ENCODE measurements around the gene CAPG.
"Not testable (repeated sequence)": the region's sequence is repeated elsewhere in the genome, so short reads cannot be mapped to it uniquely, and the experiment has no call there.

CAPG gene

DNA sequence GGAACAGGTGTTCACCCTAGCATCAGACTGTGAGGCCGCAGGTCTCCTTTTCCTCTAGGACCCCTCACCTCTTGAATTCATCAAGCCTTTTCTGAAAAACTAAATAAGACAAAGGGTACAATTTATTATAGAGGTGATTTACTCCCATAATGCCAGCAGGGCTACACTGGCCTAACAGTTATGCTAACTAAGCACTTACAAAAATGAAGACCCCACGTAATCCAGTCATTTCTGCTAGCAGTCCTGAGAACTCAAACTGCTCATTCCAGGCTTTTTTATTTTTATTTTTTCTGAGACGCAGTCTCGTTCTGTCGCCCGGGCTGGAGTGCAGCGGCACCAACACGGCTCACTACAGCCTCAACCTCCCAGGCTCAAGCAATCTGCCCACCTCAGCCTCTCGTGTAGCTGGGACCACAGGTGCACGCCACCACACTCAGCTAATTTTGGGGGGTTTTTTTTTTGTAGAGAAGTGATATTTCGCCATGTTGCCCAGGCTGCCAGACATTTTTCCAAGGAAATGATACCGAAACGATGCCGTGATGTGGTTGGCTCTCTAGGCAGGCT lies 14.2 kb downstream of the CAPG start:
- no peak for DNase-seq

DNA sequence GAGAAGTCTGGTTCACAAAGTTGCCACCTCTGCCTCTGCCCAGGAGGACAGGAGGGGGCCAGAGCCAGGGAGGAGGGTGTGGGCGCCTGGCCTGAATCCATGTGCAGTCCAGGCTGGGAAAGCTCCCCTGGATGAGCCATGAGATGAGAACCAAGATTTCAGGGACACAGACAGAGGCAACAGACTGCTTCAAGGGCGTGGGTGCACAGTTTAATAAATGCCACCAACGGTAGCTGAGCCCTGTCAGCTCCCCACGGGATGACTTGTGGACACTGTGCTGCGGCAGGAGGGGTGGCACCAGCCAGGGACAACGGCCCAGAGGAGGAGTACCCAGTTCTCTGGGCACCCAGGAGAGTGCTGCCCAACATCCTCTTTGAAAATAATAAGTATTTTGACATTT lies 15.2 kb downstream of the CAPG start:
- no peak for DNase-seq

DNA sequence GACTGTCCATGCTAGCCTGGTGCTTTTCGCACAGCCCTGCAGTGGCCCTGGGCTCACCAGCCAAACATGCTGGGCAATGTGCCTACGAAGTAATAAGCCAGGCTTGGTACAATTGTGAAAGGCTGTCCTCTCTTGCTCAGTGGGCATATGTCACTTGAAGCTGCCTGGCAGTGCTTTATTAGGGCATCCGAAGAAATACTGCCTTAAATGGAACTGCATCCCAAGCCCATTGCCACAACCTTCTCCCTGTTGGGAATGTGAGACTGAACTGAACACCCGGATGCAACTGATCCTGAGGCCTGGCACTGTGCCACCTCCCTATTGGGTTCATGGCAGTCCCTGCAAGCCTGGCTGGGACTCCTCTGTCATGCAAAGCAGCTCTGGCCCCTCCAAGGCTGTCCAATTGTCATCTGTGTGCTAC lies 15.9 kb downstream of the CAPG start:
- DNase-seq, result no peak

DNA sequence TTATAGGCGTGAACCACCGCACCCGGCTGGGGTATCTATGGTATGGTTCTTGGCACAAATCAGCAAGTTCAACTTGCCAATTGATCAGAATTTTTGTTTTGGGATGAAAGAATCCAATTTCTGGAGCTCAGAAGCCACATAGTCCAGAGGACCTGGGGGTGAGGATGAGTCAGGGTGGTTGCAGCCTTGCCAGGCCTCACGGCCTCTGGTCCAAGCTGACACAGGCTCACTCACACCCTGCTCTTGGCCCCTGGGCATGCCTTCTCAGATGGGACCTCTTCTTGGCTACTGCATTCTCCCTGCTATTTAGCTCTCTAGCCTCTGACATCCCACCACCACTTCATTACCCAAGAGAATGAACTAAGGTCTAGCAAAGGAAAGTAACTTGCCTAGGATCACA lies 16.3 kb downstream of the CAPG start:
- no peak for DNase-seq

DNA sequence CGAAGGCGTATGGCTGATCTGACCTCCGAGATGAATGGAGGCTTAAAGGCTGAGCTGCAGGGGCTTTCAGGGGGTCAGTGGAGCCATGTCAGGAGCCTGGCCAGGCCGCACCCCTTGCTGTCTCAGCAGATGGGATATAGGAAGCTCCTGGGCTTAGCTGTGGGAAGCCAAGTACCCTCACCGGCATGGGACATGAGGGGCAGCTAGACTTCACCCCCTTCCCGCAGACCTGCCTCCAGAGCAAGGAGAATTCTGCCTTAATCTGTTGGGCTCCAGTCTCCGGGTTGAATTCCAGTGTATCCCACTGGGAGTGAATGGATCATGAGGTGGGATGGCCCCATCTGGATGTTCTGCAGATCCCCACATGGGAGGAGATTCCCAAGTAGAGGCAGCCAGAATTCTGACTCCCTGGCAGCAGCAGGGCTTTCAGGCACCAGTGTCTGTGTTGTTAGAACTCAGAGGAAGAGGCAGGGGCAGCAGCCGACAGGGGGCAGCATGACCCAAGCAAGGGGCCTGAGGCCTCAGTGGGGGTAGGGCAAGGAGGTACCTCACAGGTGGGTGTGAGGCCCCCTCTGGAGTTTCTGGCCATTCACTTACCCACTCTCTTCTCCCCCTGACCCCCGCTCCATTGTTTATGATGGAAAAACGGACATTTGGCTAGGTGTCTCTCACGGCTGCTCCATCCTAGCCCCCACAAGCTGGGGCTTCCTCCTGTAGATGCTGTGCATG lies 19.1 kb downstream of the CAPG start:
- peak; percentile 37 for DNase-seq

DNA sequence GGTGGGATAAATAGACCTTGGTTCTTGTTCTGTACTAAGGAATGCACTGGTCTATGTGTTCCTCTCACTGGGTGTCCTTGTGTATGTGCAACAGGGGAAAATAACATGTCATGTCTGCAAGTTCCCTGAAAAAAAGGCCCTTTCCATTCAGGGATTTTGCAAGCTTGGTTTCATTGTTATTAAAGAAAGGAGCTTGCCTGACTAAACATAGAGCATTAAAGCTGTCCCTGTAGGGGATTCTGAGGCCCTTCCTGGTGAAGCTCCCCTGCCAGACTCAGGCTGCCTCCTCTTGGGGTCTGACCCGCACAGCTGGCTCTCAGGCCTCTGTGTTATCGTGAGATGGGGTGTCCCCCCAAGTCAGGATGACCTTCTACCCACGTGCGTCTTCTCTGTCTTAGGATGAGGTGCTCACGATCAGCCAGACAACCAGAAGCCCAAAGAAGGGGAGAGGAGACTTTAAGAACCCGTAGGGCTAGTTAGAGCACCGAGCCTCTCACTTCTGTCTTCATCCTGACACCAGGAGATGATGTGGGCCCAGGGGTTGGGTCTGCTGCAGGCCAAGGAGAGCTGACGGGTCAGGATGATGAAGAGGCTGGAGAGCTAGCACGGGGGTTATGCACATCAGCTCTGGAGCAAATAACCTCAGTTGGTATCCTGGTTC lies 21.2 kb downstream of the CAPG start:
- DNase-seq, result no peak

DNA sequence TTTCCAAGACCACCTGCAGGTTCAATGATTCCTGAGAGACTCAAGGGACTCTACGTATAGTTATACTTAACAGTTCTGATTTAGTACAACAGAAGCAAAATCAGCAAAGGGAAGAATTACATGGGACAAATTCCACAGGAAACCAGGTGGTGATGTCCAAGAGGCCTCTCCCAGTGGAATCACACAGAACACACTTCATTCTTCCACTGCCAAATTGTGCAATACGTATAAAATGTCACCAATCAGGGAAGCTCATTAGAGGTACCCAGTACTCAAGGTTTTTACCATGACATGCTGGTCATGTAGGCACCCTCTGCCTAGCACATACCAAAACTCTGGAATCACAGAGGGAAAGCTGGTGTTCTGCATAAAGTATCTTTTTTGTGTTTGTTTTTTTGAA lies 22.4 kb downstream of the CAPG start:
- no peak for DNase-seq

DNA sequence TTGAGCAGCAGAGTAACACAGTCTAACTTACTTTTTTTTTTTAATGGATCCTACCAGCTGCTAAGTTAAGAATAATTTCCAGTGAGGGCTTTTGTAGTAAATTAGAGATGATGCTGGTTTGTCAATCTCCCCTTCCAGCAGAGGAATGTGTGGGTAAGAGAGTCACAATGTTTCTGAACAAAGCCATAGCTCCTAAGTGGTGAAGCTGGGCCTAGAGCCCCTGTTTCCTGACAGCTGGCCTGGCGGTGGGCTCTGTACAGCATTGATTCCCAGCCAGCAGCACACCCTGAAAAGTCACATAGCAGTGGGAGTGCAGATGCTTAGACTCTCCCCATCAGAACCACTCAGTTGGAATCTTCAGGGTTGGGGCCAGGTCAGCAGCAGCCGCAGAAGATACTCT lies 24.4 kb downstream of the CAPG start:
- no peak for DNase-seq

DNA sequence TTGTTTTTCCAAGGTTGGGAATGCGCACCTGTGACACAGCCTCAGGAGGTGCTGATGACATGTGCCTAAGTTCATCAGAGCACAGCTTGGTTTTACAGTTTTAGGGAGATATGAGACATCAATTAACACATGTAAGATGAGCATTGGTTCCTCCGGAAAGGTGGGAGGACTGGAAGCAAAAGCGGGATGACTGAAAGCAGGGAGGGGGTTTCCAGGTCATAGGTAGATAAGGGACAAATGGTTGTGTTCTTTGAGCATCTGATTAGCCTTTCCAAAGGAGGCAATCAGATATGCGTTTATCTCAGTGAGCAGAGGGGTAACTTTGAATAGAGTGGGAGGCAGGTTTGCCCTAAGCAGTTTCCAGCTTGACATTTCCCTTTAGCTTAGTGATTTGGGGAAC lies 26.3 kb downstream of the CAPG start:
- DNase-seq, result no peak

DNA sequence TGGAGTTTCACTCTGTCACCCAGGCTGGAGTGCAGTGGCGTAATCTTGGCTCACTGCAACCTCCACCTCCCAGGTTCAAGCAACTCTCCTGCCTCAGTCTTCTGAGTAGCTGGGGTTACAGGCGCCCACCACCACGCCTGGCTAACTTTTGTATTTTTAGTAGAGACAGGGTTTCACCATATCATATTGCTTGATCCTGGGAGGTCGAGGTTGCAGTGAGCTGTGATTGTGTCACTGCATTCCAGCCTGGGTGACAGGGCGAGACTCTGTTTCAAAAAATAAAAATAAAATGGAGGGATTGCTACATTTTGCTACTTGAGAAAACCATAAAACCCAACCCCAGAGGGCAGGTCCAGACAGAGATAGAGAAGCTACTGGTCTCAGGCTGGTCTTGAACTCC lies 27.0 kb downstream of the CAPG start:
- peak; percentile 23 for DNase-seq

DNA sequence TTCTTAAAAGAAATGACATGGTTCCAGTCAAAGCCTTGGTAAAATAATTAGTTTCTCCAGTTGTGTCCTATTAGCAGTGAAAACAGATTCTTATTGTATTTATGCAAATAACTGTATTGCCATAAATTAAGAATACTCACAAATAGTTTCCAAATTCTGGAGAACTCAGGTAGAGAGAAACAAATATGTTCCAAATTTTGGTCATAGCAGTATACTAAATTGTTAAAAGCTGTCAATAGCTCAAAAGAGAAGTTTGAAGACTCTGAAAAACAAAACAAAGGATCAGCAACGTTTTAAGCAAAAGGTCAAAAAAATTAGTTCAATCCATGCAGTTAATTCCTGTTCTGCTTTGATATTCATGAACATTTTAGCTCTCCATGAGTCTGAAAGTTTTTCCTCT lies 30.1 kb downstream of the CAPG start:
- no peak for DNase-seq

DNA sequence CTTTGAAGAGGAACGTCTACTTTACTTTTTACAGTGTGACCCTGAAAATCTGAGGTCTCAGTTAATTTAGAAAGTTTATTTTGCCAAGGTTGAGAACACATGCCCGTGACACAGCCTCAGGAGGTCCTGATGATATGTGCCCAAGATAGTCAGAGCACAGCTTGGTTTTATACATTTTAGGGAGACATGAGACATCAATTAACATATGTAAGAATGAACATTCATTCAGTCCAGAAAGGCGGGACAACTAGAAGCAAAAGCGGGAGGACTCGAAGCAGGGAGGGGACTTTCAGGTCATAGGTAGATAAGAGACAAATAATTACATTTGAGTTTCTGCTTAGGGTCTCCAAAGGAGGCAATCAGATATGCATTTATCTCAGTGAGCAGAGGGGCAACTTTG lies 31.9 kb downstream of the CAPG start:
- no peak for DNase-seq

DNA sequence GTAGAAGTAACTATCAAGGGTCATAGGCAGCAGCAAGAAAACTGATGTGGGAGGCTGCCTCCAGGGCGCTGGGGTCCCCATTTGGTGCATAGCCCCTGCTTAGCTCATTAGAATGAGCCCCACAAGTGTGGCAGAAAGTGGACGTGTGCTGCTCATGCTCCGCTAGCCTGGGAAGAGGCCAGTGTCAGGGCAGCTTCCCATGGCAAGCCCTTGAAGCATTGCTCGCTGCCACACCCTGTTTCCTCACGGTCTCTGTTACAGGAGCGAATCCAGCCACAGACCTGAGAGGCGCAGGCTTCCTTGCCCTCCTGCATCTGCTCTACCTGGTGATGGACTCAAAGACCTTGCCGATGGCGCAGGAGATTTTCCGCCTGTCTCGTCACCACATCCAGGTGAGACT lies 33.1 kb downstream of the CAPG start:
- DNase-seq, result no peak

DNA sequence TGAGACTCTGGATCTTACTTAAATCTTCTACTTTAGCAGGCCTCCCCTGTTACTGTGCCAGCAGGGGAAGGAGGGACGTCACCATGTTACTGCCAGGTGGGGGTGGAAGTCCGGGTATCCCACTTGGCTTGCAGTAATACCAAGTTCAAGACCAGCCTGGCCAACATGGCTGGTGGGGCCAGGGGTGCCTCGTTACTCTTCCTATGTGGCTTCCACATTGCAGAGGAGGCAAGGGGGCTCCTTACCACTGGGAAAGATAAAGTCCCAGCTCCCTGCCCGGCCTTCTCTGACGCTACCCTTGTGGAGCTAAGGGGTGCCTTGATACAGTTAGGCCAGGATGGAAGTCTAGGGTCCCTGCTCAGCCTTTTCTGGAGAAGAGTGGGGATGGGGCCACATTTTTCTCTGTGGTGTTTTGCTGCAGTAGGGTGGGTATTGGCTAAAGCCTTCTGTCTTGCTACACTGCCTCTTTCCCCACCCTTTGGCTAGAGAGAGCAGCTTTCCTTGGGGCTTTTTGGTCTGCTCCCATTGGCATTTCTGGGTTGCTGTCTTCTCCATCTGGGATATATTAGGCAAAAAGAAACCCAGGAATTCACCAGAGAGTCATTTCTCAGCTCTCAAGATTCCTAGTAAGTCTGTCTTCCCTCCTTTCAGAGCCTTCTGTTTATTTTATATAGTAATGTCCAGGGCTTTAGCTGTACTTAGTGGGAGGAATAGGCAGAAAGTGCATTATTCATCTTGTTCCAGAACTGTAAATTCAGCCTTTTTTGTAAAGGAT lies 33.7 kb downstream of the CAPG start:
- DNase-seq, result peak; percentile 36

DNA sequence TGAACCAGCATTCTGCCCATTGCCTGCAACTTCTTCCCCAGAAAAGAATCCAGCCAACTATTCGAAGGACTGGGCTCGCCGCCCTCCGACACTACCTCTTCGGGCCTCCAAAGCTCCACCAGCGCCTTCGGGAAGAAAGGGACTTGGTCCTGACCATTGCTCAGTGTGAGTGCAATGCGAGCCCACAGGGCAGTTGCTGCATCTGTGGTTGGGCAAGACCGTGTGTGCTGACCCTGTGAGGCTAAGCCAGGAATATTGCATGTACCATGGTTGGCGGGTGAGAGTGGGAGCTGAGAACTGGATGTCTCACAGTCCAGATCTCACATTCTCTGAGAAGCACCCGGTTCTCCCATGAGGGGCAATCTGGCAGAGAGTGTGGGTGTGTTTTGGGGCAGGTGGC lies 39.1 kb downstream of the CAPG start:
- DNase-seq, result no peak

DNA sequence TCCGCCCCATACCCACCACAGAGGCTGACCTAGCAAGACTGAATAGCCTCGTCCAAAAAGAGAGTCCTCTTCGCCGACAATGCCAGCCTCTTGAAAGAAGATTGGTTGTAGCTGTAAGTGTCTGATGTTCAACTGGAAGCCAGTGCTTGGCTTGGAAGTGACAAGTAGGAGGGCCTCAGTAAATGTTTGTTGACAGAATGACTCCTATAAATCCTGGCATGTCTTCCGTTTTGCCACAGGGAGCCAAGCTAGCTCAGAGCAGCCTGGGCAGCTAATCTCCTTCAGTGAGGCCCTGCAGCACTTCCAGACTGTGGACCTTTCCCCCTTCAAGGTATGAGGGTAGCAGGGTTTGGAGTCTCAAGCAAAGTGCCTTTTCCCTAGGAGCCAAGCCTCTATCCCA lies 40.7 kb downstream of the CAPG start:
- no peak for DNase-seq

DNA sequence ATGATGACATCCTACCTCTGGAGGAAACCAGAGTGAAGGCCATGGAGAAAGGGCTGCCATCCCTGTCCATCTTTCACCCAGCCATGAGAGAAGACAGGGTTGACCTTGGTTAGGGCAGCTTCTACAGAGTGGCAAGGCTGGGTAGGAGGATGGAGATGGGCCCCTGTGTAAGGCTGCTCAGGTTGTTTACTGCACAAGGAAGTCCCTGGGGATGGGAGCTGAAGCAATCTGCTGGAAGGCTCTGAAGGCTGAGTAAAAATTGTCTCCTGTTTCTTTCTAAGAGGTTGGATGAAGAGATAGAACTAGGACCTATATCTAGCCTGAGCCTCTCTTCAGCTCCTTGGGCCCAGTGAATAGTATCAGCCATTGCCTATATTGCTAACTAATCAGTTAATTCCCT lies 41.2 kb downstream of the CAPG start:
- DNase-seq, result no peak

DNA sequence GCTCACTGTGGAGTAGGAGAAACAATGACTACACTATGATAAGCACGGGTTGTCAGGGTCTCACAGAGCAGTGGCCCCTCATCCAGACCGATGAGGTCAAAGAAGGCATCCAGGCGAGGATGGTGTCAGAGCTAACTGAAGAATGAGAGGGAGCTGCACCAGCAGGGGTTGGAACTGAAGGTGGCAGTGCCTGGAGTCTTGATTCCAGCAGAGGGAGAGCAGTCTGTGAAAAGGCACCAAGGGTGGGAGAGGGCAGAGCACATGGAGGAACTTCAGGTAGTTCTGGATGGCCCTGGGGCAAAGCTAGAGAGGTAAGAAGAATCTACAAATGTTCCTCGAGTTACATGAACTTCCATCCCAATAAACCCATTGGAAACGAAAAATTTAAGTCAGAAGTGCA lies 43.0 kb downstream of the CAPG start:
- no peak for DNase-seq

DNA sequence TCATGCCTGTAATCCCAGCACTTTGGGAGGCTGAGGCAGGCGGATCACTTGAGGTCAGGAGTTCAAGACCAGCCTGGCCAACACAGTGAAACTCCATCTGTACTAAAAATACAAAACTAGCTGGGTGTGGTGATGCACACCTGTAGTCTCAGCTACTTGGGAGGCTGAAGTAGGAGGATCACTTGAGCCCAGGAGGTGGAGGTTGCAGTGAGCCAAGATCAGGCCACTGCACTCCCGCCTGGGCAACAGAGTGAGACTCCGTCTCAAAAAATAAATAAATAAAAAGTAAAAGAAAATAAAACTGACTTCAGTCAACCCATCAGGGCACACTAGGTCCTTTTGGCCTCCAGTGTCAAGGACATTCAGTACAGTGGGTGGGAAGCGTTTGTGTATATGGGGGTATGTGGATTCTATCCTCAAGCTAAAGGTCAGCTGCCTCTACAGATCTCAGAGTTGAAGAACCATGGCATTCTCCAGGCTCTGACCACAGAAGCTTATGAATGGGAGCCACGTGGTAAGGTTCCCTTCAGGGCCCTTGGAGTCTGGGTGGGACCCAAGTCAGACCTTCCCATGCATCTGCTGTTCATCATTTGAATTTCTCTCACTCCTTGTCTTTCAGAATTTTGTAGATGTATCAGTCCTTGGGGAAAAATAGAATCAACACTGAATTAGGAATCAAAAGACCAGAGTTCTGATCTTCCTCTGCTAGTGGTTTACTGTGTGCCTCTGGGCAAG lies 47.3 kb downstream of the CAPG start:
- DNase-seq, result not testable (repeated sequence)

DNA sequence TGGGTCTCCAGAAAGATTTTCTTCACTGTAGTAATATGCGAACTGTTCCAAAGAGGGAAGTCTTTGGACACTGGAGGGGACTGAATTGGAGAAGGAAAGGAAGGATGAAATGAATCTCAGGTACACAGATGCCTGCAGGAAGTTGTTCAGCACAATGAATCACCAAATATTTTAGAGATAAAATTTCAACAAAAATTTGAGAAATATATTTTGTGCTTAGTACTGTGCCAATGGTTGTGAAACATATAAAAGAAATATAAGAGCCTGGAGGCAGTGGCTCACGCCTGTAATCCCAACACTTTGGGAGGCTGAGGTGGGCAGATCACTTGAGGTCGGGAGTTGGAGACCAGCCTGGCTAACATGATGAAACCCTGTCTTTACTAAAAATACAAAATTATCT lies 52.4 kb downstream of the CAPG start:
- no peak for DNase-seq

DNA sequence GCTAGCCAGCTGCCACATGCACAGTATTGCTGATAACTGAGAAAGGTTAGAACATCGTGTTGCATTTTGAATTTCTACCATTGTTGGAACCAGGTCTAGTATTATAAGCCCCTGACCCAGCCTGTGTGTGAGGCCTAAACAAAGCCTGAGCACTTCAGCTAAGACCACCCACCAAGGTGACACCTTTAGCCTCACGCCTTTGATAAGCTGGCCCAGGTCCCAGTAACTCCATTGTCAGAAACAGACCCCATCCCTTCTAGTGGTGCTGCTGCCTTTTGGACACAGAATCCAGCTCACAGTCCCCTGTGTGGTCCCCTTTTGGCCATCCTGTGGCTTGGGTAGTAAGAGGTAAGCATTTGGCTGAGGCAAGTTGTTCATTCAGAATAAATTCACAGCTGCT lies 54.0 kb downstream of the CAPG start:
- no peak for DNase-seq

DNA sequence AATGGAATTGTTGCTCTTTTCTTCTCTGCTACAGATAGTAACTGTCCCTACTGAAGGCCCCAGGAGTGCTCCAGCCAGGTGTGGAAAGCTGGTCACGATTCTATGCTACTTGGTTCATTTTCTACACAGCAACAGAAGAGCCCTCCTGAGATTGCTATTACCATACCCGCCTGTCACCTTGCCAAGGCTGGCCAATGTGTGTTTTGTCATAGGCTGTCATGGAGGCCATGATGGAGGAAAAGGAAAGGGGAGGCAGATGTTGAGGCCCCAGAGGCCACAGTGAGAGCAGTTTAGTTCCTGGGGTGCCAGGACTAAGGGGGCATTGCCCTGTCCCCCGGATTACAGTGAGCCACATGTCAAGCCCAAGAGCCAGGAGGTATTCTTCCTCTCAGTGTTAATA lies 54.6 kb downstream of the CAPG start:
- DNase-seq, result peak; percentile 7

DNA sequence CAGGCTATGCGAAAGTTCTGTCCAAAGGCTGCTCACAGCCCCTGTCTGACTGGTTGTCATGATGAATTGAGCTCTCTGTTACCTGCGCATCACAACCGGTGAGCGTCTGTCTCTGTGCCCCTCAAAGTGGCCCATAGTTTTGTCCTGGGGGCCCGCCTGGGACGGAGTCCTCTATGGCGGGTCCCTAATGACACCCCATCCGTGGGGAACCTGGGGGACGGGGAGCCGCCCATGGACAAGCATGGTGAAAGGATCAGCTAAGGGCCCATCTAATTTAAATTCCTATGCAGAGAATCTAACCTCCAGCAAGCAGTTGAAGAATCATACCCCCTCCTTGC lies 55.1 kb downstream of the CAPG start:
- peak; percentile 9 for DNase-seq
